Muscle of leg (tissue), 11 donors: ENCODE measurements around the gene FRRS1. TPM values are rescaled to one million over a fixed set of nuclear protein-coding genes. Genes with fewer than 3 reads are reported as not detected.

Experiments
- DNase-seq: peaks from one replicate; pipeline ENCODE4 v3.0.0; 2013
- H3K27ac ChIP-seq: one replicate; pipeline ENCODE4 v1.5.1; 2013; ENCODE audit warnings: mild to moderate bottlenecking, low read length, control low read depth
- H3K27me3 ChIP-seq: one replicate; pipeline ENCODE4 v1.6.1; 2013; ENCODE audit warnings: low read length; ENCODE audit not compliant: control insufficient read depth, insufficient read depth
- H3K36me3 ChIP-seq: one replicate; pipeline ENCODE4 v1.6.1; 2013; ENCODE audit warnings: low read length; ENCODE audit not compliant: control insufficient read depth, insufficient read depth
- H3K4me1 ChIP-seq: one replicate; pipeline ENCODE4 v1.6.1; 2013; ENCODE audit warnings: low read length; ENCODE audit not compliant: control insufficient read depth, insufficient read depth
- H3K4me3 ChIP-seq: one replicate; pipeline ENCODE4 v1.5.1; 2013; ENCODE audit warnings: low read length, control low read depth
- H3K9me3 ChIP-seq: replicated peaks from 2 replicates; pipeline ENCODE4 v1.6.1; 2013; ENCODE audit warnings: low read depth, low read length; ENCODE audit not compliant: control insufficient read depth
- WGBS: methylation state at CpG from one replicate; pipeline ENCODE4 v1.1.5; 2013; ENCODE audit warnings: missing lambda C conversion rate; ENCODE audit not compliant: insufficient coverage; 5-methylcytosine and 5-hydroxymethylcytosine counted together
- polyA plus RNA-seq, 8 donors: library from polyadenylated mRNA; unstranded; fragments of 120-200 nt; gene quantifications; one replicate each; pipeline versions ENCODE4 v1.2.1 to v1.2.3, GENCODE V29; 2013; ENCODE audit warnings: inconsistent platforms in 1 of 8, low replicate concordance in 1 of 8; ENCODE audit not compliant: insufficient read length in 8 of 8, insufficient read depth in 1 of 8
- total RNA-seq: library from RNA; stranded (reverse); fragments of 120-200 nt; gene quantifications from one replicate; pipeline ENCODE4 v1.2.4, GENCODE V29; 2013

FRRS1 gene
- total and polyA plus RNA-seq, 9 donors = 2.5 to 6.5 (median 3.6) TPM

GRCh38 chr1:99755664-99756063, 10.8 kb downstream of the FRRS1 start:
- H3K36me3 ChIP-seq = no peaks in the 10 kb centered on the region

GRCh38 chr1:99754697-99755096, 11.7 kb downstream of the FRRS1 start:
- H3K9me3 ChIP-seq = no peaks in the 10 kb centered on the region
- no peak overlapping the region for H3K27ac ChIP-seq
- no peak for DNase-seq
- no peak overlapping the region for H3K4me3 ChIP-seq
- WGBS = no CpG with 5 or more reads among the region's 5 CpGs
- H3K4me1 ChIP-seq = no peaks in the 10 kb centered on the region
- no peaks in the 10 kb centered on the region for H3K36me3 ChIP-seq
- H3K27me3 ChIP-seq = no peaks in the 10 kb centered on the region

More at GRCh38 chr1:99755664-99756063, 10.8 kb downstream of the FRRS1 start:
- Histone ChIP-seq H3K9me3 (no peaks in the 10 kb centered on the region), H3K27me3 (no peaks in the 10 kb centered on the region), H3K4me3 (no peak overlapping the region), H3K27ac (no peak overlapping the region), H3K4me1 (no peaks in the 10 kb centered on the region)
- no peak for DNase-seq
- no CpG with 5 or more reads among the region's 2 CpGs for WGBS

- H3K9me3 ChIP-seq = no peaks in the 10 kb centered on the region
- WGBS = no CpG with 5 or more reads among the region's 2 CpGs
- no peak for DNase-seq
- no peak overlapping the region for H3K27ac ChIP-seq
- no peak overlapping the region for H3K4me3 ChIP-seq
- H3K36me3 ChIP-seq = no peaks in the 10 kb centered on the region
- no peaks in the 10 kb centered on the region for H3K27me3 ChIP-seq
- H3K4me1 ChIP-seq = no peaks in the 10 kb centered on the region
Observed at GRCh38 chr1:99754055-99754626, 12.3 kb downstream of the FRRS1 start.

DNA sequence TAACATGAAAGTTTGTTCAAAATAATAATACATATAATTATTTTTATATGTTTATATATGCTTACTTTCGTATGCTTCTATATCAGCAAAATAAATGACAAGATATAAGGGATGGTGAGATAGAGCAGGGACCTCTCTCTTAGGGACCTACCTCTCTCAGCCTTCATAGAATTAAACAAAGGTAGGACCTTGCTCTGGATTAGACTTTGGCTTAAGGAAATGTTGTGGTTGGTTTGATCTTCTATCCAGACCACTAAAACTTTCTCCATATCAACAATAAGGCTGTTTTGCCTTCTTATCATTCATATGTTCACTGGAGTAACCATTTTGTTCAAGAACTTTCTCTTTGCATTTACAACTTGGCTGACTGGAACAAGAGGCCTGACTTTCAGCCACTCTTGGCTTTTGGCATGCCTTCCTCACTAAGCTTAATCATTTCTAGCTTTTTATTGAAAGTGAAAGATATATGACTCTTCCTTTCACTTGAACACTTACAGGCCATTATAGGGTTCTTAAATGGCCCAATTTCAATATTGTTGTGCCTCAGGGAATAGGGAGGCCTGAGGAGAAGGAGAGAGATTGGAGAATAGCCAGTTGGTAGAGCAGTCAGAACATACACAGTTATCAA, 14.4 kb downstream of the FRRS1 start:
- H3K4me3 ChIP-seq = no peak overlapping the region
- no CpG with 5 or more reads among the region's 1 CpG for WGBS
- H3K27ac ChIP-seq = no peak overlapping the region
- H3K27me3 ChIP-seq = no peaks in the 10 kb centered on the region
- no peaks in the 10 kb centered on the region for H3K4me1 ChIP-seq
- DNase-seq = no peak
- H3K9me3 ChIP-seq = no peaks in the 10 kb centered on the region
- no peaks in the 10 kb centered on the region for H3K36me3 ChIP-seq

DNA sequence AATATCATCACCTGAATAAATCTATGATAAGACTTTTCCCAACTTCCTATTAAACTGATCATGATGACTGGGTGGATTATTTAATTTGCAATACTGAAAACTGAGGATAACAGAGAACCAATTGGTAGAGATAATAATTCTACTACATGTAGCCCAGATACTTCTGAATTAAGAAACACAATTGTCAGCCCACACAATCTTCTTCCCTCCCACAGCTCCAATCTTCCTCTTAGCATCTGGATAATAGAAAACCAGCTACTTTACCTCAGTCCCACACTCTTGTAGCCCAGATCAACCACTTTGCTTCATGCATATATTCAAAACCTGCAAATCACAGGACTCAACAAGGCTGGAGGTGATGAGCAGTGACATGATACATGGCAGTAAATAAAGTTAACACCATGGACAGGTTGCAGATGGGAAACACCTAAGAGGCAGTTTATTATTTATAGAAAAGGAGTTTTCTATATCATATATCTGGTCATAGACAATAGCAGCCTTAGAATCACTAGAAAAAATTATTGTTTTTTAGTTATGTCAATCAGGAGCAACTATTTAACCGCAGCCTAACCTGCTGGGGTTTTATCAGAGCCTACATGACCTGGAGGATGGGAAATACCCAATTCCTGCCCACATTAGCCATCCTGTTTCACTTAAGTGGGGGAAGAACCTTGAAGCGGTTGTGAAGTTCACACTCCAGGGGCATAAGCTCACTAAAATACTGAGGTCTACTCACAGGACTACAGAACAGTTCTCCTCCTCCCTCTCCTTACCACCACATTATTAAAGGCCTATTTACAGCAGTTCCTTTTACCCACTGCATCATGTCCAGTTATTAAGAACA, 16.7 kb downstream of the FRRS1 start:
- no peak overlapping the region for H3K4me3 ChIP-seq
- no CpG with 5 or more reads among the region's 2 CpGs for WGBS
- no peak for DNase-seq
- H3K27ac ChIP-seq = no peak overlapping the region
- no peaks in the 10 kb centered on the region for H3K9me3 ChIP-seq
- no peaks in the 10 kb centered on the region for H3K27me3 ChIP-seq
- no peaks in the 10 kb centered on the region for H3K36me3 ChIP-seq
- H3K4me1 ChIP-seq = no peaks in the 10 kb centered on the region

- Histone ChIP-seq H3K36me3 (no peaks in the 10 kb centered on the region), H3K4me1 (no peaks in the 10 kb centered on the region), H3K9me3 (no peaks in the 10 kb centered on the region), H3K4me3 (no peak overlapping the region), H3K27me3 (no peaks in the 10 kb centered on the region), H3K27ac (no peak overlapping the region)
- no CpG with 5 or more reads among the region's 2 CpGs for whole genome bisulfite sequencing
- no peak for DNase-seq
Observed at GRCh38 chr1:99748419-99748818, 18.0 kb downstream of the FRRS1 start.

DNA sequence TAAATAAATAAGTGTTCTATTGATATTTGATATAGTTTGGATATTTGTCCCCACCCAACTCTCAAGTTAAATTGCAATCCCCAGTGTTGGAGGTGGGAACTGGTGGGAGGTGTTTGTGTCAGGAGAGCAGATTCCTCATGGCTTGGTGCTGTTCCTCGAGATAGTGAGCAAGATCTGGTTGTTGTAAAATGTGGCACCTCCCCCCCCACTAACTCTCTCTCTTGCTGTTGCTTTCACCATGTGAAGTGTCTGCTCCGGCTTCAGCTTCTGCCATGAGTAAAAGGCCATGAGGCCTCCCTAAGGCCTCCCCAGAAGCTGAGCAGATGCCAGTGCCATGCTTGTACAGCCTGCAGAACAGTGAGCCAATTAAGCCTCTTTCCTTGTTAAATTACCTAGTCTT, 20.8 kb downstream of the FRRS1 start:
- H3K4me3 ChIP-seq = no peak overlapping the region
- no peaks in the 10 kb centered on the region for H3K27me3 ChIP-seq
- H3K4me1 ChIP-seq = no peaks in the 10 kb centered on the region
- no peak for DNase-seq
- H3K36me3 ChIP-seq = peaks cover 3% of the 10 kb centered on the region
- no peaks in the 10 kb centered on the region for H3K9me3 ChIP-seq
- no peak overlapping the region for H3K27ac ChIP-seq
- 100% methylated on average over 1 of the region's 2 CpGs for WGBS

GRCh38 chr1:99745061-99745460, 21.4 kb downstream of the FRRS1 start:
- 86% methylated on average over 5 of the region's 7 CpGs for WGBS
- H3K4me3 ChIP-seq = no peak overlapping the region

DNA sequence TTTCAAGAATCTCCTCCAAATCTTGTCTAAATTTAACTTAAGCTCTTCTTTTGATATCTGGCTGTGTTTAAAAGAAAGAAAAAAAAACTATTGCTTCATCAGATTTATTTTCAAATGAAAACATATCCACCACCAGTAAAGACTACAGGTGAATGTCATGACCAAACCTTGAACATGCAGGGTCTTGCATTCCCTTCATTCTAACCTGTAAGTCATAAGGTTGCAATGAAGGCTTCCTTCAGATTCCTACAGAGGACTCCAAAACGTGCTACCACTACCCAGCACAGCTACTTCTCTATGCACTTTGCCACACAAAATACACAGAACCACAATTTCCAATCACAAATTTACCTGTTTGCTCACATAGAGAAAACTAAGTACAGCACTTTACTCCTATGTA, 26.3 kb downstream of the FRRS1 start:
- no peaks in the 10 kb centered on the region for H3K9me3 ChIP-seq
- H3K36me3 ChIP-seq = peaks cover 3% of the 10 kb centered on the region
- no peak overlapping the region for H3K4me3 ChIP-seq
- WGBS = 56% methylated on average over 1 of the region's 1 CpG
- no peak for DNase-seq
- no peaks in the 10 kb centered on the region for H3K4me1 ChIP-seq
- no peak overlapping the region for H3K27ac ChIP-seq
- H3K27me3 ChIP-seq = no peaks in the 10 kb centered on the region

More at GRCh38 chr1:99745061-99745460, 21.4 kb downstream of the FRRS1 start:
- no peaks in the 10 kb centered on the region for H3K4me1 ChIP-seq
- no peak for DNase-seq
- no peaks in the 10 kb centered on the region for H3K27me3 ChIP-seq
- no peaks in the 10 kb centered on the region for H3K9me3 ChIP-seq
- no peak overlapping the region for H3K27ac ChIP-seq
- H3K36me3 ChIP-seq = peaks cover 3% of the 10 kb centered on the region

DNA sequence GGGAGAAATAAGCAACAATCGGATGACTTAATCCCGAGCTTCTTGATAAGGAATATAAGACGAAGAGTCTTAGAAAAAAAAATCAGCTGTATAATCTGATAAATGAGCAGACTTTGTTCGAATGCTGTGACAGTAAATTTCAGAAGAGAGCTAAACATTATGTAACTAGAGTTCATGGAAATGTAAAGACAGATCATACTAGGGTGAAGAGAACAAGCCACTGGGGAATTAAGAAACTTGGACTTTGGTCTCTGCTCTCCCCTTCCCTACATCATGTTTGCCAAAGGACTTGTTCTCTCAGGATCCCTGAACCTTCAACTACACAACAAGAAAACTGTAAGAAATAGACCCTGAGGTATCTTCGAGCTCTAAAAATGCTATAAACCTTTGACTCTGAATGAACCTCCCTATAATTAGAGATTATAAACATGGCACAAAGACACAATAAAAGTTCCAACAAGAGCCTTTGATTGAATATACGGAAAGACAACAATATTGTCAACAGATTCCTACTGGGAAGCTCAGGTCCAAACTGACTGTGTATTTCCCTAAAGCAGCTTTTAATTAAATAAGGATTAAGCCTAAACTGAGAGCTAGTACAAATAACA, 27.5 kb downstream of the FRRS1 start:
- H3K36me3 ChIP-seq = peaks cover 3% of the 10 kb centered on the region
- WGBS = 97% methylated on average over 3 of the region's 6 CpGs
- no peaks in the 10 kb centered on the region for H3K27me3 ChIP-seq
- no peak overlapping the region for H3K4me3 ChIP-seq
- no peaks in the 10 kb centered on the region for H3K9me3 ChIP-seq
- no peaks in the 10 kb centered on the region for H3K4me1 ChIP-seq
- DNase-seq = no peak
- no peak overlapping the region for H3K27ac ChIP-seq
